T47D (cell line): ENCODE results near the gene HAGHL.

Experiments
- DNase-seq, 2 experiments: peaks; one replicate each; pipeline versions ENCODE4 v3.0.0 to v3.0.0-alpha.2; 2011 to 2012; ENCODE audit warnings: low read depth in 1 of 2, low spot score in 1 of 2
- JUND ChIP-seq: IDR thresholded peaks from 2 replicates; pipeline ENCODE4 v1.6.1; 2012; ENCODE audit warnings: low read depth
- in situ Hi-C: cut with HindIII; loops from 2 replicates; pipeline ENCODE4 v1.10.0; 2016; ENCODE audit warnings: low sequenced_read_pairs, low pct_unique_long_range_greater_than_20kb

Gene HAGHL

GRCh38 chr16:720990-721764 is 5.7 kb upstream of the HAGHL start, which contains the start of gene ANTKMT:
Gene ANTKMT (plus strand): TSS chr16:721146. CDS start chr16:721275, 129 bp downstream.
- in situ Hi-C loops = loop anchor here (25.0 kb wide), 1 partner anchor 266 kb away; the partner anchor contains the start of gene SOX8
- DNase-seq = peak; percentile 95 to 97

GRCh38 chr16:721765-722540 is 5.0 kb upstream of the HAGHL start:
- no peak for DNase-seq
- no peak for TF ChIP-seq JUND
- in situ Hi-C loops = loop anchor here (25.0 kb wide), 1 partner anchor 265 kb away; the partner anchor contains the start of gene SOX8

More at GRCh38 chr16:720990-721764, 5.7 kb upstream of the HAGHL start, which contains the start of gene ANTKMT:
- no peak for TF ChIP-seq JUND

GRCh38 chr16:722835-723633 is 3.9 kb upstream of the HAGHL start:
- in situ Hi-C loops = loop anchor here (25.0 kb wide), 1 partner anchor 264 kb away; the partner anchor contains the start of gene SOX8
- TF ChIP-seq JUND = no peak
- DNase-seq = no peak

GRCh38 chr16:723695-724094 is 3.2 kb upstream of the HAGHL start:
- no peak for DNase-seq
- in situ Hi-C loops = loop anchor here (25.0 kb wide), 1 partner anchor 264 kb away; the partner anchor contains the start of gene SOX8
- TF ChIP-seq JUND = no peak

GRCh38 chr16:724188-725040 is 2.5 kb upstream of the HAGHL start:
- no peak for TF ChIP-seq JUND
- in situ Hi-C loops = loop anchor here (25.0 kb wide), 1 partner anchor 263 kb away; the partner anchor contains the start of gene SOX8
- no peak for DNase-seq

GRCh38 chr16:725041-725376 is 1.9 kb upstream of the HAGHL start:
- TF ChIP-seq JUND = no peak
- no peak for DNase-seq
- in situ Hi-C loops = no loop called here

GRCh38 chr16:725463-726187 is 1.3 kb upstream of the HAGHL start:
- DNase-seq = no peak
- in situ Hi-C loops = no loop called here
- no peak for TF ChIP-seq JUND

- no peak for DNase-seq
- in situ Hi-C loops = no loop called here
- TF ChIP-seq JUND = no peak
Measured at GRCh38 chr16:726188-726437, 793 bp upstream of the HAGHL start.

- TF ChIP-seq JUND = no peak
- in situ Hi-C loops = no loop called here
- no peak for DNase-seq
Measured at GRCh38 chr16:727291-727977, 528 bp downstream of the HAGHL start.

DNA sequence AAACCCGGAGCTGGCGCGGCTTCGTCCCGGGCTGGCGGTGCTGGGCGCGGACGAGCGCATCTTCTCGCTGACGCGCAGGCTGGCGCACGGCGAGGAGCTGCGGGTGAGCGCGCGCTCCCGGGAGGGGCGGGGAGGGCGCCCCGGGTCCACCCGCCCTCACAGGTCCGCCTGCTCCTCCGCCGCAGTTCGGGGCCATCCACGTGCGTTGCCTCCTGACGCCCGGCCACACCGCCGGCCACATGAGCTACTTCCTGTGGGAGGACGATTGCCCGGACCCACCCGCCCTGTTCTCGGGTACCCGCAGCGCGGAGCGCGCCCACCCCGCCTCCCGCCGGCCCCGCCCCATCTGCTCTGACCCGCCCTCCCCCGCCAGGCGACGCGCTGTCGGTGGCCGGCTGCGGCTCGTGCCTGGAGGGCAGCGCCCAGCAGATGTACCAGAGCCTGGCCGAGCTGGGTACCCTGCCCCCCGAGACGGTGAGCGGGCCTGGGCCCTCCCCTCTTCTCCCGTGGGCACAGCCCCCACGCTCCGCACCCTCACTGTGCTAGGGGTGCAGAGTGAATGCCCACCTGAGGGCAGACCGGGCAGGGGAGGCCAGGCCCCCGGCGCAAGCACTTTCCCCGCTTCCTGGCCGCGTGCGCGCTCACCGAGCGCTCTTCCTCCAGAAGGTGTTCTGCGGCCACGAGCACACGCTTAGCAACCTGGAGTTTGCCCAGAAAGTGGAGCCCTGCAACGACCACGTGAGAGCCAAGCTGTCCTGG is 1.4 kb downstream of the HAGHL start:
- in situ Hi-C loops = no loop called here

More for the DNA sequence above, 1.4 kb downstream of the HAGHL start:
- no peak for TF ChIP-seq JUND
- DNase-seq = peak; percentile 71 to 93
